K562 (cell line): ENCODE measurements around the gene TMPRSS9. TPM values are rescaled to one million over a fixed set of nuclear protein-coding genes. Genes with fewer than 3 reads are reported as not detected.
A peak's percentile ranks its signal among the peaks of the same experiment; 100 is the strongest.

Source experiments
- ERF ChIP-seq: fragments of 450-650 bp; formaldehyde crosslinking; IDR thresholded peaks from 2 replicates; pipeline ENCODE4 v1.4.0; 2020; ENCODE audit warnings: mild to moderate bottlenecking, mixed read lengths
- HEY1 ChIP-seq: fragments of 250-450 bp; sonication (Bioruptor Pico); IDR thresholded peaks from 2 replicates; pipeline ENCODE4 v1.5.0; 2020; ENCODE audit warnings: mild to moderate bottlenecking, moderate library complexity, borderline replicate concordance
- KLF13 ChIP-seq: fragments of 450-650 bp; IDR thresholded peaks from 2 replicates; pipeline ENCODE4 v1.6.1; 2016; ENCODE audit warnings: missing genetic modification characterization, low read depth, mild to moderate bottlenecking, missing compliant biosample characterization, moderate library complexity, borderline replicate concordance
- MCM5 ChIP-seq: fragments of 450-650 bp; IDR thresholded peaks from 2 replicates; pipeline ENCODE4 v1.6.1; 2016; ENCODE audit warnings: low read depth
- MGA ChIP-seq: fragments of 450-650 bp; IDR thresholded peaks from 2 replicates; pipeline ENCODE4 v1.6.1; 2016; ENCODE audit warnings: mild to moderate bottlenecking, moderate library complexity
- PTBP1 ChIP-seq: fragments of 200-400 bp; formaldehyde crosslinking; IDR thresholded peaks from 2 replicates; pipeline ENCODE4 v1.6.1; 2017; ENCODE audit warnings: low read depth, low read length
- RBM15 ChIP-seq: fragments of 200-400 bp; formaldehyde crosslinking; IDR thresholded peaks from 2 replicates; pipeline ENCODE4 v1.6.1; 2018; ENCODE audit warnings: mild to moderate bottlenecking, low read length, moderate library complexity; ENCODE audit not compliant: insufficient read depth
- RBM34 ChIP-seq: fragments of 200-400 bp; formaldehyde crosslinking; IDR thresholded peaks from 2 replicates; pipeline ENCODE4 v1.6.1; 2018; ENCODE audit warnings: low read length, borderline replicate concordance; ENCODE audit not compliant: insufficient read depth
- TAF1 ChIP-seq: IDR thresholded peaks from 2 replicates; pipeline ENCODE4 v1.6.1; 2011; ENCODE audit warnings: mild to moderate bottlenecking, low read length, moderate library complexity; ENCODE audit not compliant: insufficient read depth, control insufficient read depth, severe bottlenecking; ENCODE audit errors: extremely low read depth
- ZNF217 ChIP-seq: sonication (generic); formaldehyde crosslinking; IDR thresholded peaks from 2 replicates; pipeline ENCODE4 v1.8.0; 2022; ENCODE audit warnings: mild to moderate bottlenecking, missing genetic modification reagents
- ZNF785 ChIP-seq: fragments of 250-450 bp; sonication (Bioruptor Pico); IDR thresholded peaks from 2 replicates; pipeline ENCODE4 v1.4.0; 2020; ENCODE audit warnings: mild to moderate bottlenecking
- polyA plus RNA-seq, 8 experiments: library from polyadenylated mRNA; depleted of rRNA in 4 of 8; stranded (reverse) in 5 of 8; unstranded in 3 of 8; fragments of >200 nt; fragmentation: Nextera tagmentation in 2 of 8; fragmentation: Illumina TruSeq in 1 of 8; extraction: Ambion mirVana in 2 of 8; extraction: Trizol in 1 of 8; gene quantifications; 2 replicates each; pipeline versions ENCODE4 v1.2.1 to v1.2.3, GENCODE V29; 2011 to 2014; ENCODE audit warnings: inconsistent platforms in 1 of 8, missing spikeins in 1 of 8
- total RNA-seq, 7 experiments: library from RNA; depleted of rRNA in 6 of 7; stranded (reverse); fragments of >200 nt in 6 of 7; fragmentation: Illumina TruSeq in 2 of 7; extraction: Trizol in 2 of 7; gene quantifications; 2 replicates each; pipeline versions ENCODE4 v1.2.1 to v1.2.3, GENCODE V29; 2011 to 2021; ENCODE audit warnings: low replicate concordance in 1 of 7
- TF ChIP-seq, protein P1 (sequence below), 2 experiments: fragments of 450-650 bp; IDR thresholded peaks; 2 replicates each; pipeline ENCODE4 v1.6.1; 2018; ENCODE audit warnings: mild to moderate bottlenecking in 2 of 2, low read depth in 1 of 2; ENCODE audit not compliant: partially characterized antibody in 2 of 2

TMPRSS9 gene
- total and polyA plus RNA-seq, 9 of the 15 experiments (the other 6 are each of a cell fraction or from before 2014, with no cell fraction given) = 0.01 to 0.03 TPM; not detected in 7

DNA sequence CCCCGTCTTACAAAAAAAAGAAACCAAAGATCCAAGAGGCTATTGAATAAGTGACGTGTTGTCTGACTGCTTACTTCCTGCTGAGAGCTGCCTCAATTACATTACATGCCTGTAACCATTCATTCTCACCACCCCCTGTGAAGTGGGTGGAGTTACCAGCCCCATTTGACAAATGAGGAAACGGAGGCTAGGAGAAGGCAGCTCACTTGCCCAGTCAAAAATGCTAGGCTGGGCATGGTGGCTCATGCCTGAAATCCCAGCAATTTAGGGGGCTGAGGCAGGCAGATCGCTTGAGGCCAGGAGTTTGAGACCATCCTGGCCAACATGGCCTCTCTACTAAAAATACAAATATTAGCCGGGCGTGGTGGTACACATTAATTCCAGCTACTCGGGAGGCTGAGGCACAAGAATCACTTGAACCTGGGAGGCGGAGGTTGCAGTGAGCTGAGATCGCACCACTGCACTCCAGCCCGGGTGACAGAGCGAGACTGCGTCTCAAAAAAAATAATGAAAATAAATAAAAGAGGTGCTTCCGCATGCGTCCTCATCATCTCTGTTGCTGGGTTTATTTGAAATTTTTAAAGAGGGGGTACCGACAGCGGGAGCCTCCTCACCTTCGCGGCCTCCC lies 32.2 kb upstream of the TMPRSS9 start (continued):
- TF ChIP-seq, protein P1, sequence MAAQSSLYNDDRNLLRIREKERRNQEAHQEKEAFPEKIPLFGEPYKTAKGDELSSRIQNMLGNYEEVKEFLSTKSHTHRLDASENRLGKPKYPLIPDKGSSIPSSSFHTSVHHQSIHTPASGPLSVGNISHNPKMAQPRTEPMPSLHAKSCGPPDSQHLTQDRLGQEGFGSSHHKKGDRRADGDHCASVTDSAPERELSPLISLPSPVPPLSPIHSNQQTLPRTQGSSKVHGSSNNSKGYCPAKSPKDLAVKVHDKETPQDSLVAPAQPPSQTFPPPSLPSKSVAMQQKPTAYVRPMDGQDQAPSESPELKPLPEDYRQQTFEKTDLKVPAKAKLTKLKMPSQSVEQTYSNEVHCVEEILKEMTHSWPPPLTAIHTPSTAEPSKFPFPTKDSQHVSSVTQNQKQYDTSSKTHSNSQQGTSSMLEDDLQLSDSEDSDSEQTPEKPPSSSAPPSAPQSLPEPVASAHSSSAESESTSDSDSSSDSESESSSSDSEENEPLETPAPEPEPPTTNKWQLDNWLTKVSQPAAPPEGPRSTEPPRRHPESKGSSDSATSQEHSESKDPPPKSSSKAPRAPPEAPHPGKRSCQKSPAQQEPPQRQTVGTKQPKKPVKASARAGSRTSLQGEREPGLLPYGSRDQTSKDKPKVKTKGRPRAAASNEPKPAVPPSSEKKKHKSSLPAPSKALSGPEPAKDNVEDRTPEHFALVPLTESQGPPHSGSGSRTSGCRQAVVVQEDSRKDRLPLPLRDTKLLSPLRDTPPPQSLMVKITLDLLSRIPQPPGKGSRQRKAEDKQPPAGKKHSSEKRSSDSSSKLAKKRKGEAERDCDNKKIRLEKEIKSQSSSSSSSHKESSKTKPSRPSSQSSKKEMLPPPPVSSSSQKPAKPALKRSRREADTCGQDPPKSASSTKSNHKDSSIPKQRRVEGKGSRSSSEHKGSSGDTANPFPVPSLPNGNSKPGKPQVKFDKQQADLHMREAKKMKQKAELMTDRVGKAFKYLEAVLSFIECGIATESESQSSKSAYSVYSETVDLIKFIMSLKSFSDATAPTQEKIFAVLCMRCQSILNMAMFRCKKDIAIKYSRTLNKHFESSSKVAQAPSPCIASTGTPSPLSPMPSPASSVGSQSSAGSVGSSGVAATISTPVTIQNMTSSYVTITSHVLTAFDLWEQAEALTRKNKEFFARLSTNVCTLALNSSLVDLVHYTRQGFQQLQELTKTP (IDR thresholded peaks at IDR 0.05; ENCODE audit: low read depth in 1 of 2, partially characterized antibody in 2 of 2) = no peak
- TF ChIP-seq RBM34 (no peak), MGA (no peak), MCM5 (no peak), RBM15 (no peak), PTBP1 (no peak), ZNF785 (CRISPR knock-in tag) (no peak), ZNF217 (CRISPR knock-in tag) (no peak), HEY1 (CRISPR knock-in tag) (no peak), KLF13 (tag) (no peak), ERF (CRISPR knock-in tag) (no peak), TAF1 (peak; percentile 25)
